HUDEP-2 (cell line): ENCODE results near the gene HP1BP3.

Experiments used
- DNase-seq, 76 experiments: peaks; one replicate each; lab custom pipeline; 2025; ENCODE audit not compliant: unreplicated experiment in 76 of 76; lab: John Stamatoyannopoulos, UW

Gene HP1BP3

GRCh38 chr1:20712215-20712577 is 74.9 kb downstream of the HP1BP3 start:
- no peak for DNase-seq

GRCh38 chr1:20711285-20712214 is 75.6 kb downstream of the HP1BP3 start:
- DNase-seq = no peak

GRCh38 chr1:20710469-20711284 is 76.4 kb downstream of the HP1BP3 start:
- peak in 1 of 76 experiments; percentile 5 for DNase-seq

GRCh38 chr1:20709868-20710267 is 77.2 kb downstream of the HP1BP3 start:
- DNase-seq = no peak

GRCh38 chr1:20708891-20709290 is 78.2 kb downstream of the HP1BP3 start:
- DNase-seq = no peak

- no peak for DNase-seq
These were observed 79.0 kb downstream of the HP1BP3 start for GRCh38 chr1:20708057-20708456.

- DNase-seq = no peak
These were observed 80.3 kb downstream of the HP1BP3 start for GRCh38 chr1:20706841-20707240.

GRCh38 chr1:20705203-20705755 is 81.8 kb downstream of the HP1BP3 start:
- DNase-seq = no peak

- no peak for DNase-seq
These were observed 82.5 kb downstream of the HP1BP3 start for GRCh38 chr1:20704390-20705202.

- DNase-seq = no peak
These were observed 83.9 kb downstream of the HP1BP3 start for GRCh38 chr1:20703124-20703756.

GRCh38 chr1:20702416-20702815 is 84.7 kb downstream of the HP1BP3 start:
- peak in 2 of 76 experiments; percentile 7 to 8 for DNase-seq

GRCh38 chr1:20701847-20702246 is 85.3 kb downstream of the HP1BP3 start:
- DNase-seq = no peak

GRCh38 chr1:20701446-20701845 is 85.7 kb downstream of the HP1BP3 start:
- no peak for DNase-seq

GRCh38 chr1:20700636-20701215 is 86.4 kb downstream of the HP1BP3 start:
- no peak for DNase-seq

- DNase-seq = no peak
These were observed 87.5 kb downstream of the HP1BP3 start for GRCh38 chr1:20699558-20699957.

GRCh38 chr1:20698195-20698910 is 88.8 kb downstream of the HP1BP3 start:
- DNase-seq = no peak

- no peak for DNase-seq
These were observed 89.5 kb downstream of the HP1BP3 start for GRCh38 chr1:20697563-20697962.

- peak in 74 of 76 experiments; percentile 23 to 89 (median 76) for DNase-seq
These were observed 90.4 kb downstream of the HP1BP3 start for GRCh38 chr1:20696397-20697333.
